B cell (primary cell): ENCODE data around the gene NUMB. TPM values are rescaled to one million over a fixed set of nuclear protein-coding genes. Genes with fewer than 3 reads are reported as not detected.

ENCODE experiments used
- ATAC-seq: fragments of 200-7000 bp; cut with Tn5 transposase; one replicate; pipeline ENCODE4 v1.10.0; 2021; ENCODE audit warnings: low read depth, mild to moderate bottlenecking, moderate number of reproducible peaks, moderate library complexity
- CTCF ChIA-PET: fragments of 350-600 bp; sonication (Branson Sonifier 250); formaldehyde crosslinking; loops from one replicate; lab custom pipeline; 2021; ENCODE audit warnings: antibody characterized with exemption, inconsistent platforms; lab: Charles Lee
- POLR2A ChIA-PET: fragments of 350-600 bp; sonication (Branson Sonifier 250); formaldehyde crosslinking; loops from one replicate; lab custom pipeline; 2021; ENCODE audit warnings: antibody characterized with exemption; lab: Charles Lee
- DNase-seq: peaks from one replicate; pipeline ENCODE4 v3.0.0; 2013
- H2AFZ ChIP-seq: 2 replicates; pipeline ENCODE4 v1.6.1; 2012; ENCODE audit warnings: mild to moderate bottlenecking, low read depth, low read length; ENCODE audit not compliant: insufficient read depth, poor library complexity, severe bottlenecking
- H3K27ac ChIP-seq, 2 donors: 1 replicate in 1 of 2; 2 replicates in 1 of 2; pipeline ENCODE4 v1.5.1; 2012 to 2013; ENCODE audit warnings: low read length in 2 of 2, mild to moderate bottlenecking in 2 of 2, moderate library complexity in 1 of 2
- H3K27me3 ChIP-seq, 4 experiments: fragments of 200-600 bp in 1 of 4; sonication (generic) in 1 of 4; replicated peaks in 1 of 4; 1 replicate in 2 of 4; 2 replicates in 2 of 4; pipeline versions ENCODE4 v1.6.1 to v1.7.0; 2013 to 2016; ENCODE audit warnings: low read length in 3 of 4, mild to moderate bottlenecking in 2 of 4, mixed read lengths in 1 of 4, moderate library complexity in 1 of 4; ENCODE audit not compliant: insufficient read depth in 4 of 4, control insufficient read depth in 3 of 4; ENCODE audit errors: control extremely low read depth in 1 of 4
- H3K36me3 ChIP-seq, 2 experiments: replicated peaks in 1 of 2; 1 replicate in 1 of 2; 2 replicates in 1 of 2; pipeline versions ENCODE4 v1.6.1 to v1.7.1; 2013; ENCODE audit warnings: low read length in 1 of 2; ENCODE audit not compliant: insufficient read depth in 2 of 2, control insufficient read depth in 1 of 2; ENCODE audit errors: control extremely low read depth in 1 of 2, extremely low read depth in 1 of 2
- H3K4me1 ChIP-seq, 2 donors: fragments of 200-600 bp in 1 of 2; sonication (generic) in 1 of 2; 1 replicate in 1 of 2; 2 replicates in 1 of 2; pipeline versions ENCODE4 v1.5.1 to v1.6.1; 2013 to 2017; ENCODE audit warnings: low read length in 2 of 2; ENCODE audit not compliant: control insufficient read depth in 2 of 2, insufficient read depth in 2 of 2
- H3K4me2 ChIP-seq: replicated peaks from 2 replicates; pipeline ENCODE3; 2012; ENCODE audit warnings: mild to moderate bottlenecking, low read depth, low read length; ENCODE audit not compliant: poor library complexity, severe bottlenecking
- H3K4me3 ChIP-seq, 5 experiments: fragments of 200-600 bp in 1 of 5; sonication (generic) in 1 of 5; 1 replicate in 3 of 5; 2 replicates in 2 of 5; pipeline versions ENCODE4 v1.5.1 to v1.7.0; 2011 to 2016; ENCODE audit warnings: low read length in 4 of 5, mild to moderate bottlenecking in 4 of 5, low read depth in 2 of 5, control low read depth in 1 of 5, moderate library complexity in 1 of 5; ENCODE audit not compliant: insufficient read depth in 1 of 5; ENCODE audit errors: control extremely low read depth in 1 of 5, extremely low read depth in 1 of 5
- H3K79me2 ChIP-seq: fragments of 200-600 bp; sonication (generic); one replicate; pipeline ENCODE4 v1.6.0; 2016; ENCODE audit warnings: low read length; ENCODE audit not compliant: control insufficient read depth, insufficient read depth
- H3K9ac ChIP-seq: fragments of 200-600 bp; sonication (generic); 2 replicates; pipeline ENCODE4 v1.6.1; 2017; ENCODE audit warnings: mild to moderate bottlenecking, low read length, moderate library complexity
- H3K9me3 ChIP-seq, 3 donors: one replicate each; pipeline versions ENCODE4 v1.6.1 to v1.7.1; 2013; ENCODE audit warnings: low read length in 2 of 3; ENCODE audit not compliant: control insufficient read depth in 2 of 3, insufficient read depth in 1 of 3; ENCODE audit errors: control extremely low read depth in 1 of 3
- H4K20me1 ChIP-seq: 2 replicates; pipeline ENCODE4 v1.6.0; 2012; ENCODE audit warnings: mild to moderate bottlenecking, low read length; ENCODE audit not compliant: insufficient read depth, control insufficient read depth, poor library complexity, severe bottlenecking
- H3K27ac Mint-ChIP-seq: one replicate; pipeline ENCODE4 v1.8.0; 2021; ENCODE audit warnings: mixed read lengths
- H3K27me3 Mint-ChIP-seq: one replicate; pipeline ENCODE4 v1.8.0; 2021; ENCODE audit warnings: mixed read lengths
- H3K4me1 Mint-ChIP-seq: one replicate; pipeline ENCODE4 v1.8.0; 2021; ENCODE audit warnings: mixed read lengths
- H3K4me3 Mint-ChIP-seq: one replicate; pipeline ENCODE4 v1.8.0; 2021; ENCODE audit warnings: mixed read lengths
- H3K9me3 Mint-ChIP-seq: one replicate; pipeline ENCODE4 v1.8.0; 2022; ENCODE audit warnings: mixed read lengths; ENCODE audit not compliant: insufficient read depth
- CTCF ChIP-seq: fragments of 200-600 bp; IDR thresholded peaks from one replicate; pipeline ENCODE4 v1.8.0; 2022; ENCODE audit warnings: antibody characterized with exemption, mild to moderate bottlenecking
- EZH2 ChIP-seq: IDR thresholded peaks from 2 replicates; pipeline ENCODE4 v1.6.1; 2012; ENCODE audit warnings: borderline replicate concordance, low read depth, mild to moderate bottlenecking, moderate library complexity, low read length; ENCODE audit not compliant: insufficient read depth, poor library complexity, severe bottlenecking
- WGBS: methylation state at CpG from one replicate; pipeline ENCODE4 v1.1.5; 2013; ENCODE audit warnings: missing lambda C conversion rate; ENCODE audit not compliant: insufficient coverage; 5-methylcytosine and 5-hydroxymethylcytosine counted together
- intact Hi-C: fragments of 100-400 bp; cut with micrococcal nuclease; formaldehyde crosslinking; loops from one replicate; pipeline ENCODE4 v1.10.0; 2022
- polyA plus RNA-seq: library from polyadenylated mRNA; depleted of rRNA; stranded (reverse); fragments of >200 nt; gene quantifications from 2 replicates; pipeline ENCODE4 v1.2.3, GENCODE V29; 2012
- total RNA-seq, 2 donors: library from RNA; stranded (reverse); fragments of 120-200 nt in 1 of 2; gene quantifications; 1 replicate in 1 of 2; 2 replicates in 1 of 2; pipeline versions ENCODE4 v1.2.3 to v1.2.4, GENCODE V29; 2013 to 2022

NUMB gene
- total and polyA plus RNA-seq, 2 donors (not counting 1 experiment from before 2014, with no cell fraction given): 63.4 to 102 TPM

DNA sequence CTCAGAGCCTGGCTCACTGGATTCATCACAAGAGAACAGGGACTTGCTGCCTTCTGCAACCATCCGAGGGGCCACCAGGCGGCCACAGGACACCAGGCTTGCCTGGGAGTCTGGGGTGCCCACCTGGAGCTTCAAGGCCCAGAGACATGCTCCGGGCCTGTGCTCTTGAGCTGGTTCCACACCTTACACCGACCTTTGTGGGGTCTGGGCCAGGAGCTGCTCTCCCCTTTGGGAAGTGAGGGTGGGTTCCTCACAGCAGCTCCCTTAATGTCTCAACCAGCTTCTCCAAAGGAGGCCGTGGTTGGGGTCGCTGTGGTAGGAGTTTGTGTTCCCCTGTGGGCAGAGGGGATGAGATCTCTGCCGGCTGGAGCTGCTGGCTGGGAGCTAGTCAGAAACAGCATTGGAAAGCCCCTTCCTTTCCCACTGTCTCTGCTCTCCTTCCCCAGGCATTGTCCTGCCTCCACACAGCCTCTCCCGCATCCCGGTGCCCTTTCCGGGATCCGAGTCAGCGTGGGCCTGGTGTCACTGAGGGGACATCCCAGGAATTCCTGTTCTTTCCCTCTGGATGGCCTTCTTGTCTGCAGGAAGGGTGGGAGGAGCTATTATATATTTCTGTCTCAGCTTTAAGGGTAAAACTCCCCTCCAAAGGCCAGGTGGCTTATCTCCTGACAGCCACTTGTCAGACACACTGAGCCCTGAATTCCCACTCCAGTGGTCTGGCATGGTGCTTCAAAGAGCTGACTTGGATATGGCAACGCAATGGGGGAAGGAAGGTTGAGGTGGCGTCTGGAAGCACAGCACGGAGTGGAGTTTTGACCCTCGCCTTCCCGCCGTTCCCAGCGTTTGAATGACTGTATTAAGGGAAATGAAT lies 226.1 kb downstream of the NUMB start:
- Histone ChIP-seq H3K27ac (no peak overlapping the region), H3K27me3 (peaks cover 0 to 49% (median 14%) of the 10 kb centered on the region in 4 experiments), H3K36me3 (peaks cover 0 to 8% of the 10 kb centered on the region in 2 experiments), H3K4me3 (no peak overlapping the region), H3K4me1 (peaks cover 8 to 12% of the 10 kb centered on the region in 2 donors), H4K20me1 (no peaks in the 10 kb centered on the region), H2AFZ (no peak overlapping the region), H3K4me2 (no peak overlapping the region), H3K9me3 (no peaks in the 10 kb centered on the region), H3K79me2 (no peaks in the 10 kb centered on the region), H3K9ac (no peak overlapping the region)
- intact Hi-C loops: loop anchor here (2.0 kb wide), 1 partner anchor 241 kb away; no protein-coding TSS in a partner anchor
- DNase-seq (peak; percentile 35), ATAC-seq (peak; percentile 24)
- 80% methylated on average over 14 of the region's 19 CpGs for whole genome bisulfite sequencing
- H3K27me3 Mint-ChIP-seq: peaks cover 33% of the 10 kb centered on the region
- no peaks in the 10 kb centered on the region for H3K9me3 Mint-ChIP-seq
- CTCF ChIA-PET: interaction anchor here (1.8 to 2.2 kb wide), 2 partner anchors 63 to 240 kb away, joined by 12 to 13 read pairs; no protein-coding TSS in a partner anchor
- POLR2A ChIA-PET: no interaction called here
- H3K4me3 Mint-ChIP-seq: no peak overlapping the region
- H3K4me1 Mint-ChIP-seq: peaks cover 16% of the 10 kb centered on the region
- H3K27ac Mint-ChIP-seq: no peak overlapping the region
- TF ChIP-seq EZH2 (no peak), CTCF (peak; percentile 42)

DNA sequence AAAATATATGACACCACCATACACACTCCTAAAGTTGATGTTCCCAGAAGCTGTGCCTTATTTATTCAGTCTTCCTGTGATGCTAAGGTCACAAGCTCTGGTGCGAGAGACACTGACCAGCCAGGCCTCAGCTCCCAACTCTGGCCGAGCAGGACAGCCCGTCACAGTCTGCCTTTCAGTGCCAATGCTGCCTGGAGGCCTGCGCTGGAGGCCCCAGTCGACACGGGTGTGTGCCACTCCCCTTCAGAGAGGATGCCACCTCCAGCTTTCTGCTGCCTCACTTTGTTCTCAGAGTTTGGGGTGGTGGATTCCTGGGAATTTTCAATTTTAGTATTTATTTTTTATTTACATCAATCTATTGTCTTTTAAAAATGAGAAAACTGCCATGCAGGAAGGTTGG lies 228.3 kb downstream of the NUMB start:
- H3K4me1 Mint-ChIP-seq: no peaks in the 10 kb centered on the region
- no peak overlapping the region for H3K4me2 ChIP-seq
- H3K9ac ChIP-seq: no peak overlapping the region
- peaks cover 14% of the 10 kb centered on the region for H3K27me3 Mint-ChIP-seq
- H2AFZ ChIP-seq: no peak overlapping the region
- H3K4me3 ChIP-seq: no peak overlapping the region
- peaks cover 0 to 27% (median 2%) of the 10 kb centered on the region in 4 experiments for H3K27me3 ChIP-seq
- H3K27ac Mint-ChIP-seq: no peak overlapping the region
- no peak for ATAC-seq
- H3K27ac ChIP-seq: no peak overlapping the region
- ChIA-PET POLR2A (no interaction called here), CTCF (interaction anchor here (0.7 kb wide), 1 partner anchor 37 kb away, joined by 4 read pairs; no protein-coding TSS in a partner anchor)
- intact Hi-C loops: no loop called here
- TF ChIP-seq EZH2: no peak
- no peak for TF ChIP-seq CTCF
- H4K20me1 ChIP-seq: no peaks in the 10 kb centered on the region
- DNase-seq: no peak
- no peaks in the 10 kb centered on the region for H3K9me3 Mint-ChIP-seq
- no peak overlapping the region for H3K4me3 Mint-ChIP-seq
- no peaks in the 10 kb centered on the region for H3K4me1 ChIP-seq
- WGBS: 100% methylated on average over 4 of the region's 6 CpGs
- no peaks in the 10 kb centered on the region for H3K9me3 ChIP-seq
- H3K36me3 ChIP-seq: peaks cover 0 to 8% of the 10 kb centered on the region in 2 experiments
- no peaks in the 10 kb centered on the region for H3K79me2 ChIP-seq
